Psoas muscle (tissue), 8 donors: ENCODE measurements around the gene PTPRG. TPM values are rescaled to one million over a fixed set of nuclear protein-coding genes. Genes with fewer than 3 reads are reported as not detected.

Experiments
- ATAC-seq, 4 donors: fragments of 200-7000 bp; cut with Tn5 transposase; one replicate each; pipeline ENCODE4 v1.9.1; 2020; ENCODE audit warnings: moderate library complexity in 3 of 4, mild to moderate bottlenecking in 2 of 4
- DNase-seq, 2 donors: peaks; one replicate each; pipeline ENCODE4 v3.0.0-alpha.2; 2020
- H3K27ac ChIP-seq: fragments of 200-600 bp; one replicate; pipeline ENCODE4 v1.8.0; 2022
- H3K27me3 ChIP-seq, 3 donors: fragments of 200-600 bp in 1 of 3; one replicate each; pipeline versions ENCODE4 v1.6.1 to v1.8.0; 2013 to 2022; ENCODE audit warnings: low read length in 2 of 3, mild to moderate bottlenecking in 2 of 3, moderate library complexity in 1 of 3; ENCODE audit not compliant: insufficient read depth in 3 of 3
- H3K36me3 ChIP-seq, 2 donors: fragments of 200-600 bp in 1 of 2; one replicate each; pipeline versions ENCODE4 v1.6.1 to v1.8.0; 2013 to 2022; ENCODE audit warnings: low read depth in 1 of 2, mild to moderate bottlenecking in 1 of 2, moderate library complexity in 1 of 2; ENCODE audit not compliant: insufficient read depth in 1 of 2
- H3K4me1 ChIP-seq: fragments of 200-600 bp; one replicate; pipeline ENCODE4 v1.8.0; 2022
- H3K4me3 ChIP-seq: fragments of 200-600 bp; one replicate; pipeline ENCODE4 v1.8.0; 2022; ENCODE audit warnings: mild to moderate bottlenecking
- H3K9me3 ChIP-seq: fragments of 200-600 bp; one replicate; pipeline ENCODE4 v1.8.0; 2022
- WGBS, 3 donors: extraction: QIAGEN DNeasy Blood & Tissue Kit; methylation state at CpG; one replicate each; pipeline versions ENCODE4 v1.1.6 to v1.1.7; 2013; 5-methylcytosine and 5-hydroxymethylcytosine counted together
- intact Hi-C, 2 donors: fragments of 100-400 bp; cut with DNase I; formaldehyde crosslinking; loops; one replicate each; pipeline versions ENCODE4 v1.11.0 to v1.14.2; 2022
- polyA plus RNA-seq, 3 donors: library from polyadenylated mRNA; stranded (reverse); fragments of 200-250 nt; gene quantifications; one replicate each; pipeline ENCODE4 v1.2.3, GENCODE V29; 2013
- total RNA-seq, 4 donors: library from RNA; stranded (reverse); fragmentation: NEBNext Ultra II Directional in 2 of 4; extraction: Animal tissue kit (Norgen Biotek cat#: 25700) in 2 of 4; gene quantifications; one replicate each; pipeline versions ENCODE4 v1.2.1 to v1.2.4, GENCODE V29; 2021 to 2023
- TF ChIP-seq, protein P1 (sequence below): fragments of 200-600 bp; IDR thresholded peaks from one replicate; pipeline ENCODE4 v1.8.0; 2022; ENCODE audit warnings: antibody characterized with exemption
- donor health status: healthy with polysubstance abuse.
- donor health status: DM: no; HTN: no; CAD: no; lungs with moderate emphysema.
- donor health status: Bipolar disorder and iron deficiency.
- donor health status: healthy.
- donor health status: DM: yes; HTN: yes; CAD: no.
- donor health status: DM: no; HTN: no; CAD: no.
- donor health status: DM: no; HTN: no; CAD: no.
- donor health status: DM: yes; HTN: yes; CAD: no.

The PTPRG gene
- total and polyA plus RNA-seq, 7 donors, result 4.5 to 29.5 (median 12.6) TPM

DNA sequence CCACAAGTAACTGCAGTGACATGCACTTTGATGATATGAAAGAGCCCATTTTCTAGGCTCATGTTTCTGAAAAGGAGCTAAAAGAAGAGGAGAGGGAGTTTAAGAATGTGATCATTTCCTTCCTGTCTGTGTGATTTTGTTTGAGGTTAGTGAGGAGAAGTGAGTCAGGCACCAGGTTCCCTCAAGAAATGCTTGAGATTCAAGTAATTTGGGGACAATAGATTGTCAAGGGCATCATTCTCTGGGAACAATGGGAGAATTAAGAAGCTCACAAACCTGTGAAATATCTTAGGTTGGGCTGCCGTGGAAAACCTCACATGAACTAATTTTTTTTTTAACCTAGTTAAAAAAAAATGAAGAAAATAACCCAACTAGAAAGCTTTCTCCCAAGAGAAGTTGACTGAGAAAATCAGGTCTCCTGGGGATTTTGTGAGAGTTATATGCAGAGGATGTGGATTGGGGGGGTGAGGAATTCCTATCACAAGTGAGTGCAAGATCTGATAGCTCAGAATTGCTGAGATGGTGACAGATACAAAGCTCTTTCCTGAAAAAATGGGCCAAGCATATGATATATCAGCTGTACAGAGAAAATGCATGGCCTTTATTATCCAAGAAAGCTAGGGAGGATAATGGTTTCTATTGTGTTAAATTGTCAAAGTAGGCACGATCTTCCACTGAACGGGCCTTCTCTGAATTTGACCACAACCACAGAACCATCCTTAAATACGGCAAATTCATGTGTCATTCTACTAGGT lies 608.7 kb downstream of the PTPRG start:
- no peak for DNase-seq
- H3K4me1 ChIP-seq, result peaks cover 13% of the 10 kb centered on the region
- H3K36me3 ChIP-seq, result no peaks in the 10 kb centered on the region
- no peak for ATAC-seq
- 77 to 89% (median 82%) methylated on average over 4 of the region's 4 CpGs for WGBS, 3 donors
- no peak overlapping the region for H3K4me3 ChIP-seq
- no peaks in the 10 kb centered on the region for H3K9me3 ChIP-seq
- H3K27ac ChIP-seq, result no peak overlapping the region
- TF ChIP-seq, protein P1, sequence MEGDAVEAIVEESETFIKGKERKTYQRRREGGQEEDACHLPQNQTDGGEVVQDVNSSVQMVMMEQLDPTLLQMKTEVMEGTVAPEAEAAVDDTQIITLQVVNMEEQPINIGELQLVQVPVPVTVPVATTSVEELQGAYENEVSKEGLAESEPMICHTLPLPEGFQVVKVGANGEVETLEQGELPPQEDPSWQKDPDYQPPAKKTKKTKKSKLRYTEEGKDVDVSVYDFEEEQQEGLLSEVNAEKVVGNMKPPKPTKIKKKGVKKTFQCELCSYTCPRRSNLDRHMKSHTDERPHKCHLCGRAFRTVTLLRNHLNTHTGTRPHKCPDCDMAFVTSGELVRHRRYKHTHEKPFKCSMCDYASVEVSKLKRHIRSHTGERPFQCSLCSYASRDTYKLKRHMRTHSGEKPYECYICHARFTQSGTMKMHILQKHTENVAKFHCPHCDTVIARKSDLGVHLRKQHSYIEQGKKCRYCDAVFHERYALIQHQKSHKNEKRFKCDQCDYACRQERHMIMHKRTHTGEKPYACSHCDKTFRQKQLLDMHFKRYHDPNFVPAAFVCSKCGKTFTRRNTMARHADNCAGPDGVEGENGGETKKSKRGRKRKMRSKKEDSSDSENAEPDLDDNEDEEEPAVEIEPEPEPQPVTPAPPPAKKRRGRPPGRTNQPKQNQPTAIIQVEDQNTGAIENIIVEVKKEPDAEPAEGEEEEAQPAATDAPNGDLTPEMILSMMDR, result no peak
- no peaks in the 10 kb centered on the region for H3K27me3 ChIP-seq
- intact Hi-C loops, result no loop called here

GRCh38 chr3:62171789-62172188 lies 610.4 kb downstream of the PTPRG start:
- Histone ChIP-seq H3K4me3 (no peak overlapping the region), H3K9me3 (no peaks in the 10 kb centered on the region), H3K4me1 (peaks cover 11% of the 10 kb centered on the region), H3K36me3 (no peaks in the 10 kb centered on the region), H3K27ac (no peak overlapping the region), H3K27me3 (no peaks in the 10 kb centered on the region)
- 85 to 91% (median 88%) methylated on average over 2 of the region's 2 CpGs for WGBS, 3 donors
- ATAC-seq (no peak), DNase-seq (no peak)
- intact Hi-C loops, result no loop called here
- TF ChIP-seq, protein P1, result no peak

DNA sequence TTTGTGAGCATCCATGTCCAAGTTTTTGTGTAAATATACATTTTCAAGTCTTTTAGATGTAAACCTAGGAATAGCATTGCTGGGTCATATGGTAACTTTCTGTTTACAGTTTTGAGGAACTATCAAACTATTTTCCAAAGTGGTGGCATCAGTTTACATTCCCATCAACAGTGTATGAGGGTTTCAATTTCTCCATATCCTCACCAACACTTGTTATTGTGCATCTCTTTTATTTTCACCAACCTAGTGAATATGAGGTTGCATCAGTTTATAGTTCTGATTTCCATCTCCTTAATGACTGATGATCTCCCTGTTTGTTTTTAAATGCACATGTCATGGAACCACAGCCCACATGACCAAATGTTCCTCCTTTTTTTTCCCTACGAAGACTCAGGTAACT lies 610.8 kb downstream of the PTPRG start:
- H3K4me1 ChIP-seq, result peaks cover 7% of the 10 kb centered on the region
- WGBS, 3 donors, result 98 to 100% (median 100%) methylated on average over 1 of the region's 1 CpG

DNA sequence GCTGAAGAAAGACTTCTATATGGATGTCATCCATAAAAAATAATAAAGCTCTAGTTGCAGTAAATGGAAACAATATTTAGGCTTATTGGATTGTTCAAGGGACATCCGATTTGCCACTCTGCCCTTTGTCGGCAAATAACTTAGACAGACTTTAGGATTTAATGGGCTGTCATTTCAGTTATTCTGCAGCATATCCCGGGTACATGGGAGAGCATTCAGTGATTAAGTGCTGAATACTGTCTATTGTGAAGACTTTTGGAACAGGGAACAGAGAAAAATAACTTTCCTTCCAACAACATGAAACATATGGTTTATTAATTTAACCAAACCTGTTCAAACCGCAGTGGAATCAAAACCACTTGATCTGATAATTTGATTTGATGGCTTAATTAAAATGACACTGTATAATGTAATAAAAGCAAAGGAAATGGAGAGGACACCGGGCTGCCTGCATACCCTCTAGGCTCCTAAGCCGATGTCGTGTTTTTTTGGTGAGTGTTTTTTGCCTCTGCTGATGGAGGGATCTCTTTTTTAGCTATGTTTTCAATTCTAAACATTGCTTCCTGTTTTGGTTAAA lies 612.7 kb downstream of the PTPRG start:
- Histone ChIP-seq H3K27me3 (no peaks in the 10 kb centered on the region), H3K9me3 (no peaks in the 10 kb centered on the region), H3K27ac (no peak overlapping the region), H3K4me3 (no peak overlapping the region), H3K4me1 (no peaks in the 10 kb centered on the region), H3K36me3 (no peaks in the 10 kb centered on the region)
- TF ChIP-seq, protein P1, result no peak
- DNase-seq, result no peak
- ATAC-seq, result no peak
- intact Hi-C loops, result no loop called here
- WGBS, 3 donors, result 57 to 65% (median 62%) methylated on average over 7 of the region's 7 CpGs

More for the DNA sequence above, 610.8 kb downstream of the PTPRG start:
- intact Hi-C loops, result no loop called here
- Histone ChIP-seq H3K27ac (no peak overlapping the region), H3K4me3 (no peak overlapping the region), H3K27me3 (no peaks in the 10 kb centered on the region), H3K36me3 (no peaks in the 10 kb centered on the region), H3K9me3 (no peaks in the 10 kb centered on the region)
- DNase-seq, result no peak
- TF ChIP-seq, protein P1, result no peak
- no peak for ATAC-seq
